ENCODE data around the gene SERPINE3.

- TF ChIP-seq CTCF (IDR thresholded peaks at IDR 0.05): no peak
- TF ChIP-seq POLR2A (IDR thresholded peaks at IDR 0.05): no peak
These were observed at the start of gene SERPINE3 for GRCh38 chr13:51339354-51339753.
